Non-pigmented ciliary epithelial cell (primary cell): ENCODE results near the gene SSBP3.
"Not testable (repeated sequence)": the region's sequence is repeated elsewhere in the genome, so short reads cannot be mapped to it uniquely, and the experiment has no call there.

ENCODE experiments used
- DNase-seq: peaks from one replicate; pipeline ENCODE4 v3.0.0-alpha.2; 2010; ENCODE audit warnings: low read depth

Gene SSBP3

GRCh38 chr1:54406339-54407153 lies at the start of gene SSBP3:
SSBP3 (minus strand) TSS chr1:54406394.
- DNase-seq: no peak

- no peak for DNase-seq
Measured at GRCh38 chr1:54453509-54453908, 47.3 kb upstream of the SSBP3 start.

GRCh38 chr1:54453022-54453421 lies 46.8 kb upstream of the SSBP3 start:
- no peak for DNase-seq

- not testable (repeated sequence) for DNase-seq
Measured at GRCh38 chr1:54449431-54449830, 43.2 kb upstream of the SSBP3 start.

DNA sequence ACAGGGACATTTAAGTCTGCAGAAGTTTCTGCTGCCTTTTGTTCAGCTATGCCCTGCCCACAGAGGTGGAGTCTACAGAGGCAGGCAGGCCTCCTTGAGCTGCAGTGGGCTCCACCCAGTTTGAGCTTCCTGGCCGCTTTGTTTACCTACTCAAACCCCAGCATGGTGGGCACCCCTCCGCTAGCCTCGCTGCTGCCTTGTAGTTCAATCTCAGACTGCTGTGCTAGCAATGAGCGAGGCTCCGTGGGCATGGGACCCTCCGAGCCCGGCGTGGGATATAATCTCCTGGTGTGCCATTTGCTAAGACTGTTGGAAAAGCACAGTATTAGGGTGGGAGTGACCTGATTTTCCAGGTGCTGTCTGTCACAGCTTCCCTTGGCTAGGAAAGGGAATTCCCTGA lies 42.6 kb upstream of the SSBP3 start:
- DNase-seq: not testable (repeated sequence)

DNA sequence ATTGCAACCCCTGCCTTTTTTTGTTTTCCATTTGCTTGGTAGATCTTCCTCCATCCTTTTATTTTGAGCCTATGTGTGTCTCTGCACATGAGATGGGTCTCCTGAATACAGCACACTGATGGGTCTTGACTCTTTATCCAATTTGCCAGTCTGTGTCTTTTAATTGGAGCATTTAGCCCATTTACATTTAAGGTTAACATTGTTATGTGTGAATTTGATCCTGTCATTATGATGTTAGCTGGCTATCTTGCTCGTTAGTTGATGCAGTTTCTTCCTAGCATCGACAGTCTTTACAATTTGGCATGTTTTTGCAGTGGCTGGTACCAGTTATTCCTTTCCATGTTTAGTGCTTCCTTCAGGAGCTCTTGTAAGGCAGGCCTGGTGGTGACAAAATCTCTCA lies 40.9 kb upstream of the SSBP3 start:
- DNase-seq: not testable (repeated sequence)

DNA sequence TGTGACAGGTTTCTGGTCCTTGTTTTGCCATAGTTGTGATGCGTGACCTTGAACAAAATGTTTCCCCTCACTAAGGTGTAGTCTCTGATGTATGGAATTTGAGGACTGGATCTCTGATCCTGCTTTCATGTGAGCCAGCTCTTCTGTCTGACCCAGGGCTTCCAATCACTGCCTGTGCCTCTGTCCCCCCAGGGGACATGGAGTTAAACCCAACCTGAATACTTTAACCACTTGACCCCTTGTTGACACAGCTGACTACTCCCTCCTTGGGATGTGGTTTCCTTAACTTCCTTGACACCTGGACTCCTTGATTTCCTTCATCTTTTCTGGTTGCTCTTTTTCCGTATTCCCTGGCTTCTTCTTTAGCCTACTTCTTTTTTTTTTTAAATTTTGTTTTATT lies 36.0 kb upstream of the SSBP3 start:
- no peak for DNase-seq

GRCh38 chr1:54439550-54440223 lies 33.5 kb upstream of the SSBP3 start:
- DNase-seq: no peak

DNA sequence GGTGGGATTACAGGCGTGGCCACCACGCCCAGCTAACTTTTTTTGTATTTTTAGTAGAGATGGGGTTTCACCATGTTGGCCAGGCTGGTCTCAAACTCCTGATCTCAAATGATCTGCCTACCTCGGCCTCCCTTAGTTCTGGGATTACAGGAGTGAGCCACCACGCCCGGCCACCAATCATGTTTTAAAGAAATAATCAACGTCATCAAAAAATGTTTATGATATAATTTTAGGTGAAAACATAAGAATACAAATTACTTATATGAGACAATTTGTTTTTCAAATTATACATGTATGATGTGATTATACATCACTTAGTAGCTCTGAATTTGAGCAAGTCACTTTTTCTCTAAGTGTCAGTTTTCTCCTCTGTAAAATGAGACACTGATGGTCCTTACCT lies 31.6 kb upstream of the SSBP3 start:
- DNase-seq: no peak

DNA sequence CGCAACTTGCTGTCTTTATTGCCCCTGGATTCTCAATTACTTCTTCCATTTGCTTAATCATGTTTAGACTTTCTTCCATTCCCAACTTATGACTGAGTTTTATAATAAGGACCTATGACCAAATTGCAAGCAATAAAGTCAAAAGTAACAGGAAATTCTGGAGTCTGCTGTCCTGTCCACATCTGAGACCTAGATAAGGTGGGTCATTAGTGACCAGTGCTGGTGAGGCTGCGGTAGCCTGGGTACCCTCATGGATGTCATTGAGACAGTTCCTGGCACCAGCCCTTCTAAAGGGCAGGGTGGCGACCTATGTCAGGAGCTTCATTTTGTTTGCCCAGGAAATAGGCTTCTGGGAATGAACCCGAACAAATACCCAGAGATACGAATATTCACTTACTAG lies 30.6 kb upstream of the SSBP3 start:
- DNase-seq: no peak

DNA sequence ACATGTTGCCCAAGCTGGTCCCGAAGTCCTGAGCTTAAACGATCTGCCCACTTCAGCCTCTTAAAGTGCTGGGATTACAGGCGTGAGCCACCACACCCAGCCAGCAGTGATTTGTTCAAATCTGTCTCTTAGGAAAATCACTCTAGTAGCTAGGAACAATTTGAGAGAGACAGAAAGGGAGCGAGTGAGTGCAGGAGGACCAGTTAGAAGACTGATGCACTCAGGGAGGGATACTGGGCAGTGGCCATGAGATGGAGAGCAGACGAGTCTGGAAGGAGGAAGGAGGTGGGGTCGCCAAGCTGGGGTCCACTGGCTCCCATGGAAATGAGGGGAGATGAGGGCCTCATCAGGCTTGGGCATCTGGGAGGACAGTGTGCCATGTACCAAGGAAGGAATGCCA lies 23.6 kb upstream of the SSBP3 start:
- DNase-seq: no peak

DNA sequence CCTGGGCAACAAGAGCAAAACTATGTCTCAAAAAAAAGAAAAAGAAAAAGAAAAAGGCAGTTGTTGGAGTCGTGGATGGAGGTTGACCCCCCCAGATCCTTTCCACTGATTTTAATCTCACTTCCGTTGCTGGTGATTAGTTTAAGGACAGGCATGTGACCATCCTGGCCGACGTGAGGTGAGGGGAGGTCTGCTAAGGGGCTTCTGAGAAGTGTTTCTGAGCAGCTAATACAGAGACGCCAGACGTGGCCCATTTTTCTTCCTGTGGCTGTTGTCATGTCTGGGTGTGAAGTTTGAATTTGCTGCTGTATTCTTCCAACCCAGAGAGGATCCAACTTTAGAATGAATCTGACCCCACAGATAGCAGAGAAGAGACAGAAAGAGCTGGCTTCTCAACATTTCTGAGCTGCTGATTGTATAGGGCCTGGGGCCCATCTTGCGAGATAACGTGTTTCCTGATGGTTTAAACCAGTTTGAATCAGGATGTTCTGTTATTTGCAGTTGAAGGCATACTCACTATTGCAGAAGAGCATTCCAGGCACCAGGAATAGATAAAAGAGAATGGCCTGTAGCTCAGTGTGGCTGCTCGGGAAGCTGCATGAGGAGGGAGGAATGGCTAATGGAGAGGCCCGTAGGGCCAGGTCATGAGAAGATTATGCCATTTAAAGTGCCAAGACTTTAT lies 22.8 kb upstream of the SSBP3 start:
- DNase-seq: no peak

GRCh38 chr1:54425152-54425584 lies 19.0 kb upstream of the SSBP3 start:
- no peak for DNase-seq

DNA sequence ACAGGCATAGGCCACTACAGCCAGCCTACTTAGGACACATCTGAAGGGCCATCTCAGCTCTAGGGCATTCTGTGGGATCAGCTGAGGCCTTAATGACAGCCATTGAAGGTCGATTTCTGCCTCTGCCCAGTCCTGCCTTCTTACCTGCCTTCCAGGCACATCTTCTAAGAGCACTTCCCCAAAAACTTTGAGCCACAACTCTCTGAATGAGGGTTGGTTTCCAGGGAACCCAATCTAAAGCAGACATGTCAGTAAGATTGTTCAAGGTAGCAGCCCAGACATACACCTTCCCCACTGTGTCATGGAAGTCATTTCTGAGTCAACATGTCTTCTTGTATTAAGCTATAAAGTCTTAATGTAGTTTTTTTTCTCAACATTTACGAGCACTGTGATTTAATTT lies 18.2 kb upstream of the SSBP3 start:
- no peak for DNase-seq

DNA sequence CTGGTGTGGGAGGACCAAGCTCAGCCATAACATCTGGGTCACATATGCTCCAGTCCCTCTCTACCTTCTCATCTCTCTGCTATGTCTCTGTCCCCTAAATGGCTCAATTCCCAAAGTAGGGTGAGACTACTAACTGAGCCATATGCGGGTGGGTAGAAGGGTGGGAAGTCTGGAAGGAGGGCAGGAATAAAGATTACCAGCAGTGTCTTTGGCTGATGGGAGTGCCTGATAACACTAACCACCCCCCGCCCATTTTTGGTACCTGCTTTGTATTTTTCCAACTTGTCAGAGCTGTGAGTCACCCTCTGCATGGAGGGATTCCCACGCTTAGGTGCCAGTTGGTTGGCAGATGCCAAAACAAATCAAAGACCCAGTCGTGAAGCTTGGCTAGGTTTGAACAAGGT lies 14.9 kb upstream of the SSBP3 start:
- DNase-seq: no peak

DNA sequence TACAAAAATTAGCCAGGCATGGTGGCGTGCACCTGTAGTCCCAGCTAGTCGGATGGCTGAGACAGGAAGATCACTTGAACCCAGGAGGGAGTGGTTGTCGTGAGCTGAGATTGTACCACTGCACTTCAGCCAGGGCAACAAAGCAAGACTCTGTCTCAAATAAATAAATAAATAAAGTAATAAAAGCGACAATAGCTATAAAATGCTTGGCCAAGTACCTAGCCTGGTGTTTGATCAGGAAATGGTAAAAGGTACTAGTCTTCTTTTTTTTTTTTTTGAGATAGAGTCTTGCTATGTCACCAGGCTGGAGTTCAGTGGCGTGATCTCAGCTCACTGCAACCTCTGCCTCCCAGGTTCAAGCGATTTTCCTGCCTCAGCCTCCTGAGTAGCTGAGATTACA lies 12.4 kb upstream of the SSBP3 start:
- DNase-seq: not testable (repeated sequence)

DNA sequence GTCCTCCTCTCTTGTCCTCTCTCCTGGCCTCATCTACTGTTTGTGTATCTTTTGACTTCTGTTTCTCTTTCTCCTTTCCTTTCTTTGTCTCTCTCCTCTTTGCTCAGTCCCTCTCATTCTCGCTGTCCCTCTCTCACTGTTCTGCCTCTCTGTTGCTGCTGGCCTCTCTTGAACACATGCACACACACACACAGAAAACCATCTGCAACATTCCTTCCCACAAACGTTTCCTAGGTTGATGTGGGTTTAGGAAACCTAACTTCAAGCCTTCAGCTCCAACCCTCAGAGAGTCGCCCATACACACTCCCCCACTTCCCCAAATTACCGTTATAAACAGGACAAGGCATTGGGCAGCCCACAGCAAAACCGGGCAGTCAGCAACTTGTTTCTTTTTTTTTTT lies 10.9 kb upstream of the SSBP3 start:
- DNase-seq: no peak

DNA sequence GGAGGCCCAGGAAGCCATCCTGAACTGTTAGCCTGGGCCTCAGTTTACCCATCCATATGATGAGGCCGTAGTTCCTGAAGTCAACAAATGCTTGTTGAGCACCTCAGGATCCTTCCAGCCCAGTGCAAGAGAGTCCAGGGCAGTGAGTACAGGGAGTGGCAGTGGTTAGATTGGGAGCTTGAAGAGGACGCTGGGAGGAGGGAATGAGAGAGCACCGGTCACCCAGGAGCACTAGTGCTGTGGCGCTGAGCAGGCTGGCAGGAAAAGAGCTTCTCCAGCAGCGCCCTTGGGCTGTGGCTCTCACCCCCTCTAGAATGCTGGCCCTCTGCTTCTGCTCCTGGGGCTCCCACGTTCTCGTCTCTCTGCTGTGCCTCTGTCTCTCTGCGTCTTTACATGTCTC lies 10.2 kb upstream of the SSBP3 start:
- DNase-seq: no peak

DNA sequence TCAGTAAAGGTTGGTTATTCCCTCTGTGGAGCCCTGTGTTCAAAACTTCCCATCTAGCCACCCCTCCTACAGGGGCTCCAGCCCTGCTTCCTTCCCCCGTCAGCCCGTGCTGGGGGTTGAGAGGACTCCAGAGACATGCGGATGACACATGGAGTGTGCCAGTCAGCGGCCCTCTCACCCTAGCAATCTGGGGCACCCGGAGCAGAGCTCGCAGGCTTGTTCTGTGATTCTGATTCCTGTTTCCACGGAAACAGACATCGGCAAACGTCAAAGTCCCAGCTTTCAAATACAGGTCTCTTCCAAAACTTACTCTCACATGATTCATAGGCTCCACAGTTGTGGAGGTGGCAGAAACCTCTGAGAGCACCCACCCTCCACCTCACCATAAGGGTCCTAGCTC lies 9.8 kb upstream of the SSBP3 start:
- DNase-seq: no peak

- no peak for DNase-seq
Measured at GRCh38 chr1:54415533-54415932, 9.3 kb upstream of the SSBP3 start.

- DNase-seq: no peak
Measured at GRCh38 chr1:54413732-54414131, 7.5 kb upstream of the SSBP3 start.

DNA sequence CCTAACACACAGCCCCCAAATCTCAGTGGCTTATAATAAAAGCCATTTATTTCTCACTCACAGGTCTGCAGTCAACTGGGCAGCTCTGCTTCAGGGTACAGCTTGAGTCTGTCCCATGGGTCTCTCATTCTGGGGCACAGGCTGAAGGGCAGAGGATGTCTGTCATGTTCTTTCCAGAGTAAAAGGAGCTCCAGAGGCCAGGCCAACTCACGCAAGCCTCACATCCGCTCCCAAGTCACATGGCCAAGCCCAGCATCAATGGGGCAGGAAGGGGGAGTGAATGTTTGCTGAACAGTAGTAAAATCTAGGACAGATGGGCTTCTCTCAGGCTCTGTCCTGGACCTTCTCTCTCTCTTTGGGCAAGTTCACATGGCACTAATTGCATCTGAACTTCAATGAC lies 7.1 kb upstream of the SSBP3 start:
- DNase-seq: no peak

- no peak for DNase-seq
Measured at GRCh38 chr1:54410359-54410758, 4.2 kb upstream of the SSBP3 start.
